ENCODE data around the gene LRRC18. TPM values are rescaled to one million over a fixed set of nuclear protein-coding genes. Genes with fewer than 3 reads are reported as not detected.
A peak's percentile ranks its signal among the peaks of the same experiment; 100 is the strongest.

Gene LRRC18
- not detected for total RNA-seq

DNA sequence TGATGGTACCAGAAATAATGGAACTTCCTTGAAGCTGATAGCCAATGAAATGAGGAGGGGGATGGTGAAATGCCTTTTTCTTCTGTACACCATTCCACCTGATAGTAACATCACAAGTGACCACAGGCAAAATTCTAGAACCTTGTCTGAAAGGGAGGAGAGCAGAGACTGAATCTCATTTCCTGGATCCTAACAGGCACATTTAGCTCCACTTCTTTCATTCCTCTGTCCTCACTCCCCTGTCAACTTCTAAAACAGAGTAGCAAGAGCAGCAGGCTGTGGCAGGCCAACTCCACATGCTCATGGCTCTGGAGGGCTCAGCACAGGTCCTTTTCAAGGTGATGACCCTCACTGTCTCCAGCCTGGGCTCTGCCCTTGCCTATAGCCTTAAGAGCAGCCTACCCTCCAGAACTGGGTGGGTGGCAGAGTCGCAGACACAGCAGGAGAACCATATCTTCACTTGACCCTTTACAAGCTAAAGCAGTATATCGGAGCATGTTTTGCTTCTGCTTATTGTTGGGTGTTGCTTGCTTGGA, at the start of gene LRRC18:
Gene LRRC18, minus strand, starts transcription at position 51 of the 536 bp plus-strand sequence. CDS start 25,685 bp downstream, outside the sequence.
- ATAC-seq (no peak), DNase-seq (no peak)
- Mint-ChIP-seq H3K9me3 (no peaks in the 10 kb centered on the region), H3K4me3 (no peak within 1 kb of the TSS), H3K27me3 (ENCODE audit: low read depth) (no peaks in the 10 kb centered on the region), H3K36me3 (ENCODE audit: insufficient read depth) (no peaks in the 10 kb centered on the region), H3K4me1 (ENCODE audit: low read depth) (no peaks in the 10 kb centered on the region)

DNA sequence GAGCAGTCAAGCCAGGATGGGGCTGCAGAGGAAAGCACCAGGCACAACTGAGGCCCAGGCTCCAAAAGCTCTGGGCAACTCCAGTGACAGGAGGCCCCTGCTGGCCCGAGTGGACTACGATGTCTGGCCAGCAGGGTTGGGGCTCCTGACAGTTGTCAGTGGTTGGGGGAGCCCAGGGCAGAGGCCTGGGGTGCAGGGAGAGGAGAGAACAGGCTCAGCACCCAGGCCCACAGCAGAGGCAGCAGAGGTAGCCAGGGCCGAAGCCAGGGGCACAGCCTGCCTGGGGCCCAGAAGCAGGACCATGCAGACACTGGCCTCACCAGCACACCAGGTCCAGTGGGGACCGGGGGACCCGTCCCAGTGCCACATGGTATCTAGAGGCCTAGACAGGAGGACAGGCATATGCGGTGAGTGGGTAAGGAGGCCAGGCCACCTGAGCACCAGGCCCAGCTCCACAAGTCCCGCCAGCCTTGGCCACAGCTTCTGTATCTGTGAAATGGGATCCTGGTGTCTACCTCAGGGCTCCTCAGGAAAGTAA, 46.0 kb upstream of the LRRC18 start:
- Mint-ChIP-seq H3K9me3 (no peaks in the 10 kb centered on the region), H3K27me3 (ENCODE audit: low read depth) (no peaks in the 10 kb centered on the region)
- peak in 1 of 2 donors; percentile 2 for ATAC-seq

DNA sequence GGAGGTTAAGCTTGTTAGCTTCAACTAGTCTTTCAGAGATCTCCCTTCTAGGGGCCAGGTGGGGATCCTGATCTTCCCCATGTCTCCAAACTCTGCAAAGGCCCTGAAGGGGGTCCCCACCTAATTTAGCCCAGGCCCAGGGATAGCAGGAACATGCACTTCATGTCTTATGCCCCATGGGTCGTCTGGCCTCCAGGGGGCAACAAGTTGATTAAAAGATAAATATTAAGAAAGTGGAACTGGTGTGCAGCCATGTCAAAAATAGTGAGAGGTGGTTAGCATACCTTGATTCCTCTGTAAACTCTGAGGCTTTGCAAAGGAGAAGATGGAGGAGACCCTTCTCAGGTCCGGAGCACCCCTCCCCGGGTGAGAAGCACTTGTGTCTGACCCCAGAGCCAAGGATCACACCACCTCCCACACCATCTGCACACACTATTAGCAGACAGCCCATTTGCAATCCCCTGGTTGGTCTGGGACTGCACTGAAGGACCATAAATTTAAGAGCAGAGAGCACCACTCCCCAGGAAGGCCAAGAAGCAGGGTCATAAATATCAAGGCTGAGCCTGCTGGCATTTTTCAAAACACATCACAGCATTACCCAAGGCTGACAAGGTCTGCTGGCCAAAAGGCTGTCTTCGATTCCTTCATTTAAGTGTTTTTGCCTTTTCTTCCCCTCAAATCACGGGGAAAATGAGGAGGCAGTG, 44.2 kb upstream of the LRRC18 start:
- no peaks in the 10 kb centered on the region for H3K36me3 Mint-ChIP-seq (ENCODE audit: insufficient read depth)
- DNase-seq (no peak), ATAC-seq (no peak)
- no peaks in the 10 kb centered on the region for H3K4me1 Mint-ChIP-seq (ENCODE audit: low read depth)
- no peaks in the 10 kb centered on the region for H3K9me3 Mint-ChIP-seq
- no peak overlapping the region for H3K4me3 Mint-ChIP-seq
- no peaks in the 10 kb centered on the region for H3K27me3 Mint-ChIP-seq (ENCODE audit: low read depth)

More for the DNA sequence above, 46.0 kb upstream of the LRRC18 start:
- no peaks in the 10 kb centered on the region for H3K36me3 Mint-ChIP-seq (ENCODE audit: insufficient read depth)
- no peaks in the 10 kb centered on the region for H3K4me1 Mint-ChIP-seq (ENCODE audit: low read depth)
- no peak overlapping the region for H3K4me3 Mint-ChIP-seq
- DNase-seq: no peak

DNA sequence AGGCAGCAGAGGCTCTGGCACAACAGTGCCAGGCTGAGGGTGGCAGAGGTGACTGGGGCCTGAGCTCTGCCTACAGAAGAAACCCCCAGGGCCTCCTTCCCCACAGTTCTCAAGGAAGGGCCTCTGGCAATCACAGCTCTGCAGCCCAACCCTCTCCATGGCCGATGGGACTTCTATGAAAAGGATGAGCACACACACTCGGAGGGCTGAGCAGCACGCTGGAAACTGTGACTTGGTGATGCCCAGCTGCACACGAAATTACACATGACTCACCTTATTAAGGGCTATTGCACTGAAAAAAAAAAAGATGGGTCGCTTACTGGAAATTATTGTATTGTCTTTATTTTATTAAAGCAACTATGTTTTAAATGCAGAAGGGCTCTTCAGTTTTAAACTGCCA, 42.9 kb upstream of the LRRC18 start:
- Mint-ChIP-seq H3K4me1 (ENCODE audit: low read depth) (no peaks in the 10 kb centered on the region), H3K4me3 (no peak overlapping the region), H3K36me3 (ENCODE audit: insufficient read depth) (no peaks in the 10 kb centered on the region), H3K9me3 (no peaks in the 10 kb centered on the region), H3K27me3 (ENCODE audit: low read depth) (no peaks in the 10 kb centered on the region)
- DNase-seq (no peak), ATAC-seq (no peak)

DNA sequence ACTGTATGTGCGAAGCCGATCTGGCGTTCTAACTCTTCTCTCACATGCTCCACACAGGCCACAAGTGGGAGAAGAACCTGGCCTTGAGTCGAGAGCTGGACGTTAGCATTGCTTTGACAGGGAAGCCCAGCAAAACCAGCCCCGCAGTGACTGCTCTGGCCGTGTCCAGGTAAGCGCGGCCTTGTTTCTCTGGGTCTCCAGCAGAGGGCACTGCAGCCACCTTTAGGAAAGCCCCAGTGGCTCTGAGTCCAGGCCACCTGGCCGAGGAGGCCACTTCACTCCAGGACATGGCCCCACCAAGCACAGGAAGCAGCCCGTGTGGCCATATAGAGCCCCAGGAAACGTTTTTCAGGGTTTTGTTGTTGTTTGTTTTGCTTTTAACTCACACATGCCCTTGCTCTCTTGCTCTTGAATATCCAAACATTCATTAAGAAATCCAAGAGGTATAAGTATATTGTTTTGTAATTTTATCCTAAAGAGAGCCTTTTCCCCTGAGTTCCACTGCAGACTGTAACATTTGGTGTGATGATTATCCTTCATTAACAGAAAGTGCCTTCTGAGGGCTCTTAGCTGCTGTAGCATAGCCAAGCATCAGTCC, 41.8 kb upstream of the LRRC18 start:
- H3K36me3 Mint-ChIP-seq (ENCODE audit: insufficient read depth): no peaks in the 10 kb centered on the region
- H3K4me1 Mint-ChIP-seq (ENCODE audit: low read depth): no peaks in the 10 kb centered on the region
- DNase-seq (no peak), ATAC-seq (peak; percentile 47 to 48)
- H3K27me3 Mint-ChIP-seq (ENCODE audit: low read depth): no peaks in the 10 kb centered on the region
- no peaks in the 10 kb centered on the region for H3K9me3 Mint-ChIP-seq
- H3K4me3 Mint-ChIP-seq: no peak overlapping the region

DNA sequence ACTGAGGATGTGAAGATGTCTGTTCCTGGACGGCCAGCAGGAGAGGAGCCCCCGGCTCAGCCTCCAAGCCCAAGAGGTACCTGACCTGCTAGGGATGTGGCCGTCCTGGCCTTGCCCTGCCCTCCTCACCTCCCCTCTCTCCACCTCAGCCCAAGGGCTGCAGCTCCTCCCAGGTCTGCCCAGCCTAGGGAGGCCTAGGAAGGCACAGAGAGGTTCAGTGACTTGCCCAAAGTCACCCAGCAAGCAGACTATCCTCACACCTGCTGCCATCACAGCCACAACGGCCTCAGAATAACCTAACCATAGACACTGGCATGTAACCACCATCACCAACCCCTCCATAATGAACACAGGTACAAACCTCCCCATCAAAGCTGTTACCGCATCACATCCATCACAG, 38.7 kb upstream of the LRRC18 start:
- Mint-ChIP-seq H3K4me3 (no peak overlapping the region), H3K4me1 (ENCODE audit: low read depth) (no peaks in the 10 kb centered on the region), H3K36me3 (ENCODE audit: insufficient read depth) (no peaks in the 10 kb centered on the region), H3K27me3 (ENCODE audit: low read depth) (peaks cover 4% of the 10 kb centered on the region), H3K9me3 (no peaks in the 10 kb centered on the region)
- DNase-seq (no peak), ATAC-seq (no peak)

DNA sequence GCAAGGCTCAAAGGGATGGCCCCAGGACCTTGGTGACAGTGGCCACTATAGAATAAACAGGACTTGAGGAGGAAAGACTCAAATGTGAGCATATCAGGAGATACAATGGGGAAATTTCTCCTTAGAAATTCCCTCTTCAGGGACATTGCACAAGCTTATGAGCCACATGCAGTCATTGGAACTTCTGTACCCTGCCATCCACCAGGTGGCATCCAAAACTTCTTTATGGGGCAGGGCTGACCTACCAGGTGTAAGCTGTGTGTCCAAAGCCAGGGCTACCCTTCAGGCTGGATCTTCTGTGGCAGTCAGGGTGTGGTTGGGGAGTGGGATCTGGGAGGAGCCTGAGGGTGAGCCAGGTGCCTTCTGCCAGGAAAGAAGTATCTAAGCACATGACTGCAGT, 36.6 kb upstream of the LRRC18 start:
- Mint-ChIP-seq H3K4me1 (ENCODE audit: low read depth) (no peaks in the 10 kb centered on the region), H3K36me3 (ENCODE audit: insufficient read depth) (no peaks in the 10 kb centered on the region), H3K4me3 (no peak overlapping the region), H3K27me3 (ENCODE audit: low read depth) (peaks cover 5% of the 10 kb centered on the region), H3K9me3 (no peaks in the 10 kb centered on the region)
- ATAC-seq: no peak
- no peak for DNase-seq

DNA sequence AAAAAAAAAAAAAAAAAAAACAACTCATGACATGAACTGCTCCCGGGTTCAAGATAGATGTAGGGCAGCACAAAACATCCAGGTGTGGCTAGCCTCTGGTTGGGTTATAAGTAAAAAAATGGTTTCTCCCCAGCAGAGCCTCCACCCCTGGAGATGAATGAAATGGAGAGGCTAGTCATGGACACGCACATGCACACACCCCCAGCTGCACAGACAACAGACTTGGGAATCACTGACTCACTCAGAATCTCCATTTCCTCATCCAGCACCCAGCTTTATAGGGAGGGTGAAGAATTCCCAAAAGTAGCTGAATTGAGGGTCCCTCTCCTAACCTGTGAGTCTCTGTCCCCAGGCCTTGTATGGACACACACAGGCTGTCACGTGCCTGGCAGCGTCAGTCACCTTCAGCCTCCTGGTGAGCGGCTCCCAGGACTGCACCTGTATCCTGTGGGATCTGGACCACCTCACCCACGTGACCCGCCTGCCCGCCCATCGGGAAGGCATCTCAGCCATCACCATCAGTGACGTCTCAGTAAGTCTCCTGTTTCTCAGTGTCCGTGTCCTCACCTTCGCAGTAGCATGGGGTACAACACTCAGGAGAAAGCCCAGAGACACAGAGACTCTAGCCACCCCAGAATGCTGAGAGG, 35.0 kb upstream of the LRRC18 start:
- H3K4me1 Mint-ChIP-seq (ENCODE audit: low read depth): no peaks in the 10 kb centered on the region
- ATAC-seq: no peak
- H3K4me3 Mint-ChIP-seq: no peak overlapping the region
- DNase-seq: no peak
- no peaks in the 10 kb centered on the region for H3K9me3 Mint-ChIP-seq
- H3K36me3 Mint-ChIP-seq (ENCODE audit: insufficient read depth): no peaks in the 10 kb centered on the region
- H3K27me3 Mint-ChIP-seq (ENCODE audit: low read depth): peaks cover 5% of the 10 kb centered on the region

DNA sequence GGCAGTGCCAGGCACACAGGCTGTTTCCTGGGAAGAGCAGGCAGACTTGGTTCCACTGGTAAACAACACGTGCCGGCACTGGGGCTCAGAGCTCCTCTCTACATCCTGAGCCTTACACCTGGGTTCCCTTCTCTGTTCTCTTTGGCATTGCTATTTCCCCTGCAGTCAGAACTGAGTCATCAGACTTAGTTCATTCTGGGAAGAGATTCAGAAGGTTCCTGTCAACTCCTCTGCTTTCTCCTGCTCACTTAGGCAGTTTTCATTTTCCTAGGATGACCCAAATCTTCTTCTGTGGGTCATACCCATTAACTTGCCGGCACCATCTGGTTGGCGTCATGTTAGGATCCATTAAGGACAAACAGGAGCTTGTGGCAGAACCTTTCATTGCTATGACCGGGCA, 33.4 kb upstream of the LRRC18 start:
- H3K27me3 Mint-ChIP-seq (ENCODE audit: low read depth): peaks cover 5% of the 10 kb centered on the region
- no peak overlapping the region for H3K4me3 Mint-ChIP-seq
- no peaks in the 10 kb centered on the region for H3K36me3 Mint-ChIP-seq (ENCODE audit: insufficient read depth)
- no peaks in the 10 kb centered on the region for H3K4me1 Mint-ChIP-seq (ENCODE audit: low read depth)
- H3K9me3 Mint-ChIP-seq: no peaks in the 10 kb centered on the region
- no peak for ATAC-seq
- DNase-seq: no peak

DNA sequence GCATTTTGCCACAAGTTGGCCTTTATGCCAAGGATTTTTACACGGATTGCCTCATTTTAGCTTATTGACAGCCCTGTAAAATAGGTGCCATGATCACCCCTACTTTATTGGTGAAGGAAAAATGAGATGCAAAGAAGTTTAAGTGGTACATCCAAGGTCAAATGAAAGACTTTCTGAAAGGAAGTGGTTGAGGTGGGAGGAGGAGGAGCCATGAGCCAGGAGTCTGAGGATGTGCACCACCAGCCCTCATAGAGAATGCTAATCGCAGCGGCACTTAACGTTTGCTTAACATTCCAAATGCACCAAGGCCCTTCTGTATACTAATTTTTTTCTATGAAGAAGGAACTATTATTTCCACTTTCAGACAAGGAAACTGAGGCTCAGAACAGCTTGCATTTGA, 31.0 kb upstream of the LRRC18 start:
- Mint-ChIP-seq H3K36me3 (ENCODE audit: insufficient read depth) (no peaks in the 10 kb centered on the region), H3K4me3 (no peak overlapping the region), H3K4me1 (ENCODE audit: low read depth) (no peaks in the 10 kb centered on the region), H3K9me3 (no peaks in the 10 kb centered on the region), H3K27me3 (ENCODE audit: low read depth) (peaks cover 3% of the 10 kb centered on the region)
- no peak for ATAC-seq
- no peak for DNase-seq

DNA sequence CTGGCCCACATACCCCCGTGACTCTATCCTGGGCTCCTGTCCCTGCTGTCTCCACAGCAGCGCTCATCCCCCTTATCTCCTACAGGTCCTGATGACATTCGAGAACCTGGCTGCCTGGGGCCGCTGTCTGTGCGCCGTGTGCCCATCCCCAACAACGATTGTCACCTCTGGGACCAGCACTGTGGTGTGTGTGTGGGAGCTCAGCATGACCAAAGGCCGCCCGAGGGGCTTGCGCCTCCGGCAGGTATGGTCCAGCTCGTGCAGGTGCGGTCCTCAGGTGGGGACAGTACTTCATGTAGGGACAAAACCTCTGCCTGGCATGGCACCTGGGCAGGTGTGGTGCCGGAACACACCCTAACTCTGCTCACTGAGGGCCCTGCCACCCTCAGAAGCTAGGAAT, 30.4 kb upstream of the LRRC18 start:
- no peaks in the 10 kb centered on the region for H3K9me3 Mint-ChIP-seq
- no peak for DNase-seq
- H3K4me3 Mint-ChIP-seq: no peak overlapping the region

DNA sequence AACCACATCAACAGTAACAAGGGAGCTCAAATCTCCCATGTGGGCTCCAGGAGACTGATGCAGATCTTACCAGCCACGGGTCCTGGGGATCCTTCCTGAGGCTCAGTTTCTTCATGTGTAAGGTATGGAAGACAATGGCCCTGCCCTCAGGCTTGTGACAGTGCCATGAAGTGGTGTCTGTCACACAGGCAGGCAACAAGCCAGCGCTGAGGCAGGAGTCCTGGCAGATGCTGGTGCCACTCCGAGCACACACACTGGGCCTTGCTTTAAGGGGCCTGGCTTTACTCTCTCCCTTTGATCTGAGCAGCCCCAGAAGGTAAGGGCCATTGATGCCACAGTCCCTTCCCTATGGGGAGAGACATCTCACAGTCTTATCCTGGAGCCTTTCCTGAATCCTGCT, 28.4 kb upstream of the LRRC18 start:
- H3K4me1 Mint-ChIP-seq (ENCODE audit: low read depth): no peaks in the 10 kb centered on the region
- H3K4me3 Mint-ChIP-seq: no peak overlapping the region
- DNase-seq (no peak), ATAC-seq (no peak)
- H3K36me3 Mint-ChIP-seq (ENCODE audit: insufficient read depth): no peaks in the 10 kb centered on the region
- H3K9me3 Mint-ChIP-seq: no peaks in the 10 kb centered on the region
- H3K27me3 Mint-ChIP-seq (ENCODE audit: low read depth): peaks cover 2% of the 10 kb centered on the region

More for the DNA sequence above, 30.4 kb upstream of the LRRC18 start:
- Mint-ChIP-seq H3K27me3 (ENCODE audit: low read depth) (peaks cover 3% of the 10 kb centered on the region), H3K36me3 (ENCODE audit: insufficient read depth) (no peaks in the 10 kb centered on the region), H3K4me1 (ENCODE audit: low read depth) (no peaks in the 10 kb centered on the region)
- ATAC-seq: no peak

DNA sequence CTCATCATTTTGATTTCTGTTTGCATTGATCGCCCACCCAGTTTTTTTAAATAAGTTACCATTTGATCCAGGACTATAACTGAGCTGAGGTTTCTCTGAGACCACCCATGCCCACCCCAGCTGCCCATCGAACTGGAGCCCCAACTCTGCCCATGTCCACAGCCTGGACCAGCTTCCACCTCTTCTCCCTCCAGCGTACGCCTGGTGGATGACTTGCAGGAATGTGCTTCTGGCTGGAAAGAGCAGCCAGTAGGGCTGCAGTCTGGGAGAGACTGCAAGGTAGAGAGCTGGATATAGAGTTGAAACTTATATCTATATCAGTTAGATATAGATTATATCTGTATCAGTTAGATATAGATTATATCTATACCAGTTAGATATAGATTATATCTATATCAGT, 25.8 kb upstream of the LRRC18 start:
- H3K4me3 Mint-ChIP-seq: no peak overlapping the region
- no peaks in the 10 kb centered on the region for H3K27me3 Mint-ChIP-seq (ENCODE audit: low read depth)
- no peaks in the 10 kb centered on the region for H3K36me3 Mint-ChIP-seq (ENCODE audit: insufficient read depth)
- H3K9me3 Mint-ChIP-seq: no peaks in the 10 kb centered on the region
- DNase-seq (no peak), ATAC-seq (no peak)
- H3K4me1 Mint-ChIP-seq (ENCODE audit: low read depth): no peaks in the 10 kb centered on the region

DNA sequence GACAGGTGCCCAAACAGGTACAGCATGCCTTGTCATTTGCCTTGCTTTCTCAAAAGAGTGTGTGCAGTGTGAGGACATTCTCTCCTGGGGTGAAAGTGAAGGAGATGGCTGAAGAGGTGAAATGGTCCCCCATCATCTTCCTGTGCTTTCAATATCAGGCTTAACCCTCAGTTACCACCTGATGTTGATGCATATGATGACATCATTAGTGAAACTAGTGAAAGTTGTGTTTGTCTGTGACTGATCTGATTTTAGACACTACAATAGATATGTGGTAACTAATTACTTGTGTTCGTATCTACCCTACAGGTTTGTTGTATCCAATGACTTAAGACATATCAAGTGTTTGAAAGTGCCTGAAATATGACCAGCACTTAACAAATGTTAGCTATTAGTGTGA, 24.4 kb upstream of the LRRC18 start:
- Mint-ChIP-seq H3K4me1 (ENCODE audit: low read depth) (no peaks in the 10 kb centered on the region), H3K9me3 (no peaks in the 10 kb centered on the region), H3K4me3 (no peak overlapping the region), H3K27me3 (ENCODE audit: low read depth) (no peaks in the 10 kb centered on the region), H3K36me3 (ENCODE audit: insufficient read depth) (no peaks in the 10 kb centered on the region)
- DNase-seq: no peak
- ATAC-seq: no peak
